Bronchial epithelial cell (primary cell): ENCODE data around the gene TENM3. TPM values are rescaled to one million over a fixed set of nuclear protein-coding genes. Genes with fewer than 3 reads are reported as not detected.

Experiments
- DNase-seq: peaks from one replicate; pipeline ENCODE4 v3.0.0-alpha.2; 2010; ENCODE audit warnings: low read depth
- FAIRE-seq: peaks from 2 replicates; lab custom pipeline; 2011; peaks lifted over from hg19 to GRCh38; lab: Jason Lieb, UNC
- H3K27me3 ChIP-seq: 2 replicates; pipeline ENCODE4 v1.5.1; 2011; ENCODE audit warnings: low read length; ENCODE audit not compliant: control insufficient read depth, insufficient read depth
- H3K36me3 ChIP-seq: 2 replicates; pipeline ENCODE4 v1.5.1; 2011; ENCODE audit warnings: low read length; ENCODE audit not compliant: control insufficient read depth, insufficient read depth
- H3K4me3 ChIP-seq: 2 replicates; pipeline ENCODE4 v1.5.1; 2011; ENCODE audit warnings: mild to moderate bottlenecking, low read depth, low read length, control low read depth
- total RNA-seq: library from RNA; depleted of rRNA; stranded (reverse); fragments of >200 nt; gene quantifications from 2 replicates; pipeline ENCODE4 v1.2.1, GENCODE V29; 2014
- TF ChIP-seq, protein P1 (sequence below): IDR thresholded peaks from 2 replicates; pipeline ENCODE4 v1.5.1; 2011; ENCODE audit warnings: mild to moderate bottlenecking, moderate library complexity, low read length, control low read depth, inconsistent platforms; ENCODE audit not compliant: insufficient read depth, severe bottlenecking

TENM3 gene
- total RNA-seq, 1 donor from 2014 or later, result 1.3 TPM

DNA sequence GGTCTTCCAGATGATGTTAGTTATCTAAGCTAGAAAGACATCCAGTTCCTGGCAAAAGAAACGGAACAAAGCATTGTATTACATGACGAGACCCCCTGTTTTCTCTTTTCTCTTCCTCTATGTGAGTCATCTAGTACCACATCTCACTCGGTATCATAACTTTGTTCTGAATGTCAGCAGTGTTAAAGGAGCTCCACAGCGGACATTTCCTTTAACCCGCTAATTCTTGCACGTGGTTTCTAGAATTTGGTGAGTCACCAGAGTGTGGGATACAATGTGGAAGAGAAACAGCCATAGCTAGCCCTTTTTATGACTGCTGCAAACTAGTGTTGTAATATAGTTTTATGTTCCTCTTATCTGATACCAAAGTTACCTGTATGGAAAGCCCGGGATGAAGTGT lies 243.7 kb downstream of the TENM3 start:
- DNase-seq (no peak), FAIRE-seq (no peak)
- Histone ChIP-seq H3K36me3 (no peaks in the 10 kb centered on the region), H3K27me3 (no peaks in the 10 kb centered on the region), H3K4me3 (no peak overlapping the region)
- TF ChIP-seq, protein P1, sequence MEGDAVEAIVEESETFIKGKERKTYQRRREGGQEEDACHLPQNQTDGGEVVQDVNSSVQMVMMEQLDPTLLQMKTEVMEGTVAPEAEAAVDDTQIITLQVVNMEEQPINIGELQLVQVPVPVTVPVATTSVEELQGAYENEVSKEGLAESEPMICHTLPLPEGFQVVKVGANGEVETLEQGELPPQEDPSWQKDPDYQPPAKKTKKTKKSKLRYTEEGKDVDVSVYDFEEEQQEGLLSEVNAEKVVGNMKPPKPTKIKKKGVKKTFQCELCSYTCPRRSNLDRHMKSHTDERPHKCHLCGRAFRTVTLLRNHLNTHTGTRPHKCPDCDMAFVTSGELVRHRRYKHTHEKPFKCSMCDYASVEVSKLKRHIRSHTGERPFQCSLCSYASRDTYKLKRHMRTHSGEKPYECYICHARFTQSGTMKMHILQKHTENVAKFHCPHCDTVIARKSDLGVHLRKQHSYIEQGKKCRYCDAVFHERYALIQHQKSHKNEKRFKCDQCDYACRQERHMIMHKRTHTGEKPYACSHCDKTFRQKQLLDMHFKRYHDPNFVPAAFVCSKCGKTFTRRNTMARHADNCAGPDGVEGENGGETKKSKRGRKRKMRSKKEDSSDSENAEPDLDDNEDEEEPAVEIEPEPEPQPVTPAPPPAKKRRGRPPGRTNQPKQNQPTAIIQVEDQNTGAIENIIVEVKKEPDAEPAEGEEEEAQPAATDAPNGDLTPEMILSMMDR, result no peak

- Histone ChIP-seq H3K4me3 (no peak overlapping the region), H3K36me3 (no peaks in the 10 kb centered on the region), H3K27me3 (no peaks in the 10 kb centered on the region)
- TF ChIP-seq, protein P1, result no peak
- FAIRE-seq (no peak), DNase-seq (no peak)
These were observed 245.7 kb downstream of the TENM3 start for GRCh38 chr4:182488896-182489295.

GRCh38 chr4:182489607-182490006 lies 246.4 kb downstream of the TENM3 start:
- no peaks in the 10 kb centered on the region for H3K36me3 ChIP-seq

DNA sequence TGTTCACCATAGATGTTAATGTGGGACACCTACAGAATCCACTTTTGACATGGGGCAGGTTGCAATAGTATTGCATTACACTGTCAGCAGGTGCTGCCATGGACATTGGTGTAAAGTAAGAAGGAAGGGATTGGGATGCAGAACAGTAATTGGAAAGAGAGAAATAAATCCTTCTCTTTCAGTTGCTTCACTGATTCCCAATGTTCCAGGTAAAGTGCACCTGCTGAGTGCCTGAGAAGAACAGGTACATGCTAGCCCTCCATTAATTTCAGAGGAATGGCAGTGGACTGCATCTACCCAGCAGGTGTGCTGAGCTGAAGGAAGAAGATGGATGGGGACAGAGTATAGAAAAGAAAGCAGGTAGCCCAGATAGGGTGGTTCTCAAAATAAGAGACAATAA lies 248.5 kb downstream of the TENM3 start:
- TF ChIP-seq, protein P1, result no peak
- no peak overlapping the region for H3K4me3 ChIP-seq
- H3K36me3 ChIP-seq, result no peaks in the 10 kb centered on the region
- FAIRE-seq (no peak), DNase-seq (no peak)
- no peaks in the 10 kb centered on the region for H3K27me3 ChIP-seq

More at GRCh38 chr4:182489607-182490006, 246.4 kb downstream of the TENM3 start:
- FAIRE-seq (no peak), DNase-seq (no peak)
- TF ChIP-seq, protein P1, result no peak
- no peak overlapping the region for H3K4me3 ChIP-seq
- H3K27me3 ChIP-seq, result no peaks in the 10 kb centered on the region

DNA sequence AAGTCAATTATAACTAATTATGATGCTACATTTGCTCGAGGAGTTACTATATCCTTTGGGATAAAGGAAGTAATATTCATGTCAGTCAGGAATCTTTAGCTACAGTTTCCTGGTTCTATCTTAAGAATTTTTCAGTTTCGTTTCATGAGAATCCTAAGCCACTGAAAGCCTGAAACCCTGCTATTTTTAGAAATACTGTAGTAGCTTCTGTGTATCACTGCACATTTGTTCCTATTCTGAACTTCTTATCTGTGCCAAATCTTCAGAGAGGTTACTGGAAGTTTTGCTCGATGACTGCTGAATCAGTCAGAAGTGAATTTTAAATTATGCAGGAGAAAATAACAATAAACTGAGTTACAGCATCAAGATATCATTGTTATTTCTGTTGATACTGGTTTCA lies 249.2 kb downstream of the TENM3 start:
- H3K36me3 ChIP-seq, result no peaks in the 10 kb centered on the region
- TF ChIP-seq, protein P1, result no peak
- no peak for DNase-seq
- H3K4me3 ChIP-seq, result no peak overlapping the region
- no peak for FAIRE-seq
- no peaks in the 10 kb centered on the region for H3K27me3 ChIP-seq

DNA sequence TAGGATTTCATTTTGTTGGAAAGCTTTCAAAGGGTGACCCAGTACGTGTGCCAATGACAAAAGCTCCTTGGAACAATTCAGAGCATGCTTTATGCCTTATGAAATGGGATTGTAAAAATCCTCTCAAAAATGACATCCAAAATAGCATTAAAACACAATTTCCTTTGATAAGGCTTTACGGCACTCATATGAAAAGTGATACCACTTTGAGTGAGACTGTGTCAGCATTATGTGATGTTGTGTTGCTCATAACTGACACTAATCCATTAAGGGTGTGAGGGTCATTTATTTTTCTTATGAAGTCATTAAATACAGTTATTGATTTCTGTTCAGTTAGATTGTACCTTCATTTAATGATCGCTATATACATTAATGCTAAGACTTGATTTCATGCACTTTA lies 250.2 kb downstream of the TENM3 start:
- FAIRE-seq, result no peak

More for the DNA sequence above, 250.2 kb downstream of the TENM3 start:
- H3K4me3 ChIP-seq, result no peak overlapping the region
- no peaks in the 10 kb centered on the region for H3K27me3 ChIP-seq
- TF ChIP-seq, protein P1, result no peak
- DNase-seq, result no peak
- H3K36me3 ChIP-seq, result no peaks in the 10 kb centered on the region
